Measurements from ENCODE around the gene BNC1. TPM values are rescaled to one million over a fixed set of nuclear protein-coding genes. Genes with fewer than 3 reads are reported as not detected.

The BNC1 gene
- total RNA-seq, 1 donor from 2014 or later, result 14.4 TPM

DNA sequence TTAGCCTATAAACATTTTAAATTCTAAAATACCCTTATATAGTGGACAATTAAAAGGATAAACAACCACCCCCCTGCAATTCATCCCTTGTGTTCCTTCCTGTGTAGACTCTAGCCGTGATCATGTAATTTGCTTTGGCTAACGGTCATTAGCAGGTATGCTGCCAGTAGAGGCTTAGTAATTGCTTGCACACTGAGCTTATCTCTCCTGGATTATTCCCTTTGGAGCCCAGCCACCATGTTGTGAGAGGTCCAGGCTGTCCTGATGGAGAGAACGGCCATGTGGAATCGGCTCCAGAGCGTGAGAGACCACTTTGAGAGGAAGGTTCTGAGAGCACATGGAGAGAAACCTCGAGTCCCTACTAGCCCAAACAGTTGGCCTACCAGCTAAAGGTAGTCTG, 11.0 kb upstream of the BNC1 start:
- TF ChIP-seq, protein P1, sequence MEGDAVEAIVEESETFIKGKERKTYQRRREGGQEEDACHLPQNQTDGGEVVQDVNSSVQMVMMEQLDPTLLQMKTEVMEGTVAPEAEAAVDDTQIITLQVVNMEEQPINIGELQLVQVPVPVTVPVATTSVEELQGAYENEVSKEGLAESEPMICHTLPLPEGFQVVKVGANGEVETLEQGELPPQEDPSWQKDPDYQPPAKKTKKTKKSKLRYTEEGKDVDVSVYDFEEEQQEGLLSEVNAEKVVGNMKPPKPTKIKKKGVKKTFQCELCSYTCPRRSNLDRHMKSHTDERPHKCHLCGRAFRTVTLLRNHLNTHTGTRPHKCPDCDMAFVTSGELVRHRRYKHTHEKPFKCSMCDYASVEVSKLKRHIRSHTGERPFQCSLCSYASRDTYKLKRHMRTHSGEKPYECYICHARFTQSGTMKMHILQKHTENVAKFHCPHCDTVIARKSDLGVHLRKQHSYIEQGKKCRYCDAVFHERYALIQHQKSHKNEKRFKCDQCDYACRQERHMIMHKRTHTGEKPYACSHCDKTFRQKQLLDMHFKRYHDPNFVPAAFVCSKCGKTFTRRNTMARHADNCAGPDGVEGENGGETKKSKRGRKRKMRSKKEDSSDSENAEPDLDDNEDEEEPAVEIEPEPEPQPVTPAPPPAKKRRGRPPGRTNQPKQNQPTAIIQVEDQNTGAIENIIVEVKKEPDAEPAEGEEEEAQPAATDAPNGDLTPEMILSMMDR (IDR thresholded peaks at IDR 0.05; ENCODE audit: unreplicated experiment), result no peak
- Mint-ChIP-seq H3K4me1 (ENCODE audit: unreplicated experiment) (peaks cover 10% of the 10 kb centered on the region), H3K36me3 (ENCODE audit: low read depth, unreplicated experiment) (peaks cover 5% of the 10 kb centered on the region), H3K27ac (ENCODE audit: unreplicated experiment) (no peak overlapping the region), H3K27me3 (ENCODE audit: unreplicated experiment) (no peaks in the 10 kb centered on the region), H3K9me3 (ENCODE audit: unreplicated experiment) (no peaks in the 10 kb centered on the region), H3K4me3 (ENCODE audit: unreplicated experiment) (no peak overlapping the region)
- no peak for DNase-seq (ENCODE audit: low spot score)

DNA sequence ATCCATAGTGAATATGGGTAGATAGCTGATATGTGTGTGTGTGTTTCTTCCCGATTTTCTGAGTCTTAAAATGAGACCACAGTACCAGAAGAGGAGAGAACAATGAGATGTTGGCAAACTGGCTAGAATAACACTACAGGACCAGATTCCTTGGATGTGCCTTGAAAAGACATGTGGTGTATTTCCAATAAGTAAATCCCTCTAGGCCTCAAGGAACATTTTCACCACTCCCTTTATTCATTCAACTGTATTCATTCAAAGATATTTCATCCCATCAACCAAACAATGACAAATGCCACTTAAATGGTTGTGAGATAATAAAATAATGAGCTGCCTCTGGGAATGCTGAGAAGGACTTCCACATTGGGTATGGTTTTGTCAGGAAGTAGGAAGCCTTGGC, 8.7 kb upstream of the BNC1 start:
- peaks cover 5% of the 10 kb centered on the region for H3K36me3 Mint-ChIP-seq (ENCODE audit: low read depth, unreplicated experiment)
- TF ChIP-seq, protein P1 (IDR thresholded peaks at IDR 0.05; ENCODE audit: unreplicated experiment), result no peak
- no peak for DNase-seq (ENCODE audit: low spot score)
- H3K4me3 Mint-ChIP-seq (ENCODE audit: unreplicated experiment), result no peak overlapping the region
- H3K9me3 Mint-ChIP-seq (ENCODE audit: unreplicated experiment), result no peaks in the 10 kb centered on the region
- peaks cover 14% of the 10 kb centered on the region for H3K4me1 Mint-ChIP-seq (ENCODE audit: unreplicated experiment)
- H3K27ac Mint-ChIP-seq (ENCODE audit: unreplicated experiment), result no peak overlapping the region
- H3K27me3 Mint-ChIP-seq (ENCODE audit: unreplicated experiment), result no peaks in the 10 kb centered on the region

DNA sequence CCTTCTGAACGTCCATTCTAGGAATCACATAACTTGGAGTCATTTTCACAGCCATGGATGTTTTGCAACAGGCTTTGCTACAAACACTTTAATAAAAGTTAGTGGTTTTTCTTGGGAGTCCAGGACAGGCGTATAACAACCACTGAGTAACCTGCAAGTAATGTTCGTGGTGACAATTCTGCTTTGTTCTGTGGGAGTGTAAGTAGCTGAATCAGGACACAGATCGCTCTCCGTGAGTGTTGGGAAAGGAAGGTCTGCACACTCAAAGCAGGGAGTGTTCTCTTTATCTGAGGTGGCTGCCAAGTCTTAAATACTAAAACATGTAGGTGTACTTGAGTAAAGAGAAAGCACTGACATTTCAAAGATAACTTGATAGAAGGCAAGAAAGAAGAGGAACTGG, 7.9 kb upstream of the BNC1 start:
- TF ChIP-seq, protein P1 (IDR thresholded peaks at IDR 0.05; ENCODE audit: unreplicated experiment), result no peak
- peaks cover 17% of the 10 kb centered on the region for H3K4me1 Mint-ChIP-seq (ENCODE audit: unreplicated experiment)
- H3K27me3 Mint-ChIP-seq (ENCODE audit: unreplicated experiment), result peaks cover 3% of the 10 kb centered on the region
- H3K27ac Mint-ChIP-seq (ENCODE audit: unreplicated experiment), result no peak overlapping the region
- H3K36me3 Mint-ChIP-seq (ENCODE audit: low read depth, unreplicated experiment), result peaks cover 5% of the 10 kb centered on the region
- no peak overlapping the region for H3K4me3 Mint-ChIP-seq (ENCODE audit: unreplicated experiment)
- no peaks in the 10 kb centered on the region for H3K9me3 Mint-ChIP-seq (ENCODE audit: unreplicated experiment)
- no peak for DNase-seq (ENCODE audit: low spot score)

DNA sequence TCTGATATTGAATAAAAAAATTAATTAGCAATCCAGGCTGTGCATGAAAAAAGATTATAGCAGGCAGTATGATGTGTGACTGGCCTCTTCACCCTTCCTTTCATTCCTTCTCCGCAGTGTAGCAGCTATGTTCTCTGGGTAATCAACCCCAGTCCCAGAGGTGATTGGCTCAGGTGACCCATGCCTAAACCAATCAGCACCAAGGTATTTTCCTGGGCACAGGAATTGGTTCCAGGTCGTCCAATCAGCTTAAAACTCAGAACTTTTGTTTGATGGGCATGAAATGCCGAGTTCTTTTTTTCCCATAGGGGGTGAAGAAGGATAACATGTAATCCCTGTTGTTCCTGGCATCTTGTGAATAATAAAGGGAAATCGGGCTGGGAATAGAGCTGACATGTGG, 5.8 kb upstream of the BNC1 start:
- Mint-ChIP-seq H3K27ac (ENCODE audit: unreplicated experiment) (no peak overlapping the region), H3K4me1 (ENCODE audit: unreplicated experiment) (peaks cover 20% of the 10 kb centered on the region), H3K27me3 (ENCODE audit: unreplicated experiment) (peaks cover 7% of the 10 kb centered on the region), H3K36me3 (ENCODE audit: low read depth, unreplicated experiment) (peaks cover 5% of the 10 kb centered on the region), H3K9me3 (ENCODE audit: unreplicated experiment) (no peaks in the 10 kb centered on the region), H3K4me3 (ENCODE audit: unreplicated experiment) (no peak overlapping the region)
- DNase-seq (ENCODE audit: low spot score), result no peak
- TF ChIP-seq, protein P1 (IDR thresholded peaks at IDR 0.05; ENCODE audit: unreplicated experiment), result no peak

DNA sequence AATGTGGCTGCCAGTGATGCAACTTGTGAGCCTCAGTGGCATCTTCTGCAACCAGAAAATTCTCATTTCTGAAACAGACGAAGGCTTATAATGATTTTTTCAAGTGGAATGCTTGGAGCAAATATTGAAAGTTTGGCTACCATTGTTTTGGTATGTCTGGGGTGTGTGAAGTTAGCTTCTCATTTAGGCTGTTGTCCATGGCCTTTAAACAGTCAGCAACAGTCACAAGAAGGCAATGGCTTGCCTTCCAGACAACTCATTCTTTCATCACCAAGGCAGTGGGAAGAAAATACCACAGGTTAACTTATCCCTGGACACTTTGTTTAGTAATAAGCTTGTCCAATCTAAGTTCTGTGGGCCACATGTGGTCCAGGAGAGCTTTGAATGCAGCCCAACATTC, 4.7 kb upstream of the BNC1 start:
- TF ChIP-seq, protein P1 (IDR thresholded peaks at IDR 0.05; ENCODE audit: unreplicated experiment), result no peak
- no peaks in the 10 kb centered on the region for H3K36me3 Mint-ChIP-seq (ENCODE audit: low read depth, unreplicated experiment)
- no peak overlapping the region for H3K27ac Mint-ChIP-seq (ENCODE audit: unreplicated experiment)
- H3K4me1 Mint-ChIP-seq (ENCODE audit: unreplicated experiment), result peaks cover 22% of the 10 kb centered on the region
- peaks cover 10% of the 10 kb centered on the region for H3K27me3 Mint-ChIP-seq (ENCODE audit: unreplicated experiment)
- no peak overlapping the region for H3K4me3 Mint-ChIP-seq (ENCODE audit: unreplicated experiment)
- H3K9me3 Mint-ChIP-seq (ENCODE audit: unreplicated experiment), result no peaks in the 10 kb centered on the region
- no peak for DNase-seq (ENCODE audit: low spot score)

Data from endothelial cell (in vitro differentiated cells).